ENCODE measurements around the gene CCDC158. TPM values are rescaled to one million over a fixed set of nuclear protein-coding genes. Genes with fewer than 3 reads are reported as not detected.

The CCDC158 gene
- polyA plus RNA-seq, 1 of the 3 experiments (the other 2 are of a cell fraction) = not detected

DNA sequence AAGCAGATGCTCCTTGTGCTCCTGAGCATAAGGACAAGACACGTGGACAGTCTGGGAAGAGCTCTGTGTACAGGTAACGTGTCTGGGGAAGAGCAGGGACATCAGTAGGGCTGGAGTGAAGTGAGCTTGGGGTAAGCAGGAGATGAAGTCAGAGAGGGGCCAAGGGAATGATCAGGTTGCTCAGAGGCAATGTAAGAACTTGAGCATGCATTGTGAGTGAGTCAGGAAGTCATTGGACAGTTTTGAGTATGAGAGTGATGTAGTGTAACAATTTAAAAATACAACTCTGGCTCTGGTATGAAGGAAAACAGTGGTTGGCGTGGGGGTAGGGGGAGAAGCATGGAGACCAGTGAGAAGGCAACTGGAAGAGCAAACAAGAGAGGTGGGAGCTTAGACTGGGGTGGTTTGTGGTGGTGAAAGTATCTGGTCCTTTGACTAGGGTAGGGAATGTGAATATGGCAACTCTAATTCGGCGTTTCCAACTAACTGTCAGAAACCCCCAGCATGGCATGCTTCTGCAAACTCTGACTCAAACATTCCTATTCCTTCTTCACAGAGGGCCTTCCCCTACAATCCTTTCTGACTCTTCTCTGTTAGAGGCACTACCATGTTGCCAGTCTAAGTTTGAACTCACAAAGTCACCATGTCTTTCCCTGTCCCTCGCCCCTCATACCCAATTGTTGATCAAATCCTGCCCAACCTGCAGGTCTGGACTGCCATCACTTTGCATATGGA is 57.2 kb downstream of the CCDC158 start (continued):
- TF ChIP-seq, protein P1, sequence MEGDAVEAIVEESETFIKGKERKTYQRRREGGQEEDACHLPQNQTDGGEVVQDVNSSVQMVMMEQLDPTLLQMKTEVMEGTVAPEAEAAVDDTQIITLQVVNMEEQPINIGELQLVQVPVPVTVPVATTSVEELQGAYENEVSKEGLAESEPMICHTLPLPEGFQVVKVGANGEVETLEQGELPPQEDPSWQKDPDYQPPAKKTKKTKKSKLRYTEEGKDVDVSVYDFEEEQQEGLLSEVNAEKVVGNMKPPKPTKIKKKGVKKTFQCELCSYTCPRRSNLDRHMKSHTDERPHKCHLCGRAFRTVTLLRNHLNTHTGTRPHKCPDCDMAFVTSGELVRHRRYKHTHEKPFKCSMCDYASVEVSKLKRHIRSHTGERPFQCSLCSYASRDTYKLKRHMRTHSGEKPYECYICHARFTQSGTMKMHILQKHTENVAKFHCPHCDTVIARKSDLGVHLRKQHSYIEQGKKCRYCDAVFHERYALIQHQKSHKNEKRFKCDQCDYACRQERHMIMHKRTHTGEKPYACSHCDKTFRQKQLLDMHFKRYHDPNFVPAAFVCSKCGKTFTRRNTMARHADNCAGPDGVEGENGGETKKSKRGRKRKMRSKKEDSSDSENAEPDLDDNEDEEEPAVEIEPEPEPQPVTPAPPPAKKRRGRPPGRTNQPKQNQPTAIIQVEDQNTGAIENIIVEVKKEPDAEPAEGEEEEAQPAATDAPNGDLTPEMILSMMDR (IDR thresholded peaks at IDR 0.05) = no peak
- no peak for TF ChIP-seq FOXM1 (IDR thresholded peaks at IDR 0.05; ENCODE audit: low read depth)
- no peak for TF ChIP-seq RAD21 (IDR thresholded peaks at IDR 0.05; ENCODE audit: low read length)

DNA sequence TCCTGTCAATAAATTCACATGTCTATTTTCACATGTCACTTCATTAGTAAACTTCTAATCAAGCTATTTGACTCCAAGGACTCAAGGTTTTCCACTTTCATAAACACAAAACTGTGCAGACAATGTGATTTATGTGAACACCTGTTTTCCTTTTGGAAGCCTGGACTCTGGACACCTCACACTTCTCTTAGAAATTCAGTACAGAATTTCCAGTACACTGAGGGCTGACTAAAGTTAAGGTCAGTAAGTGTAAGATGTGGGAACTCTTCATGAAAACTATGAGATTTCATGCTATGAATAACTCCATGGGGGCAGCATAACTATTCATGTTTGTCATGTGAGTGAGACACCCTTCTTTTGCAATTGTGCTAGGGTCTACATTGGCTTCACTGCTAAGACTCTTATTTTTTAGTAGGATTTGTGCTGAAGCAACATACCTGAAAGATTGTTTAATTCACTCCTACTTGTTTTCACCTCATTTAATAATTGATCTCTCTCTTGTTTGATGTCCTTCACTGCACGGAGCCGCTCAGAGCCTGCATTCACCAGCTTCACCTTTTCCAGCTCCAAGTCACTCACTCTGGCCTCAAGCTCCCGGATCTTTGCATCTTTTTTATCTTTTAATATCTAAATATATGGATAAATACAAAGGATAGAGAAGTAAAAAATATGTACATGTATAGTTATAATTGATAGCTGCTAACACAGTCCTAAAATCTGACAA is 59.1 kb downstream of the CCDC158 start:
- H3K9ac ChIP-seq = no peak overlapping the region
- H3K79me2 ChIP-seq (ENCODE audit: insufficient read depth) = no peaks in the 10 kb centered on the region
- peaks cover 0 to 11% of the 10 kb centered on the region in 2 experiments; a peak in 1 of 4 replicates for H3K4me1 ChIP-seq (ENCODE audit: control insufficient read depth in 1 of 2, insufficient read depth in 2 of 2, low read depth in 1 of 2, low read length in 1 of 2)
- H3K27me3 ChIP-seq (ENCODE audit: insufficient read depth) = no peaks in the 10 kb centered on the region
- H3K9me2 ChIP-seq = no peaks in the 10 kb centered on the region
- H4K20me1 ChIP-seq (ENCODE audit: insufficient read depth) = no peaks in the 10 kb centered on the region
- no peak overlapping the region for H3K4me2 ChIP-seq
- H3K4me3 ChIP-seq (ENCODE audit: low read depth in 2 of 2, low read length in 1 of 2) = no peak overlapping the region
- TF ChIP-seq YY1 (IDR thresholded peaks at IDR 0.05; ENCODE audit: low read depth) (no peak), GATA2 (CRISPR knock-in tag; IDR thresholded peaks at IDR 0.05) (no peak), RCOR1 (IDR thresholded peaks at IDR 0.05; ENCODE audit: low read length) (no peak), FOXM1 (IDR thresholded peaks at IDR 0.05; ENCODE audit: low read depth) (no peak), RAD21 (IDR thresholded peaks at IDR 0.05; ENCODE audit: low read length) (no peak), MEF2A (IDR thresholded peaks at IDR 0.05; ENCODE audit: borderline replicate concordance, low read depth) (no peak), ELF1 (IDR thresholded peaks at IDR 0.05) (no peak), TCF12 (IDR thresholded peaks at IDR 0.05) (no peak), MXI1 (IDR thresholded peaks at IDR 0.05; ENCODE audit: low read depth, low read length) (no peak), EP300 (IDR thresholded peaks at IDR 0.05; ENCODE audit: borderline replicate concordance in 1 of 2, low read depth in 1 of 2, low read length in 1 of 2) (no peak), FOXJ3 (CRISPR knock-in tag; IDR thresholded peaks at IDR 0.05) (no peak), TEAD4 (IDR thresholded peaks at IDR 0.05; ENCODE audit: borderline replicate concordance, insufficient read depth) (no peak), SIN3A (IDR thresholded peaks at IDR 0.05; ENCODE audit: borderline replicate concordance, low read depth, low read length) (no peak)
- TF ChIP-seq, protein P2, sequence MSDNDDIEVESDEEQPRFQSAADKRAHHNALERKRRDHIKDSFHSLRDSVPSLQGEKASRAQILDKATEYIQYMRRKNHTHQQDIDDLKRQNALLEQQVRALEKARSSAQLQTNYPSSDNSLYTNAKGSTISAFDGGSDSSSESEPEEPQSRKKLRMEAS (IDR thresholded peaks at IDR 0.05; ENCODE audit: low read depth) = no peak
- TF ChIP-seq, protein P3, sequence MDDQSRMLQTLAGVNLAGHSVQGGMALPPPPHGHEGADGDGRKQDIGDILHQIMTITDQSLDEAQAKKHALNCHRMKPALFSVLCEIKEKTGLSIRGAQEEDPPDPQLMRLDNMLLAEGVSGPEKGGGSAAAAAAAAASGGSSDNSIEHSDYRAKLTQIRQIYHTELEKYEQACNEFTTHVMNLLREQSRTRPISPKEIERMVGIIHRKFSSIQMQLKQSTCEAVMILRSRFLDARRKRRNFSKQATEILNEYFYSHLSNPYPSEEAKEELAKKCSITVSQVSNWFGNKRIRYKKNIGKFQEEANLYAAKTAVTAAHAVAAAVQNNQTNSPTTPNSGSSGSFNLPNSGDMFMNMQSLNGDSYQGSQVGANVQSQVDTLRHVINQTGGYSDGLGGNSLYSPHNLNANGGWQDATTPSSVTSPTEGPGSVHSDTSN (IDR thresholded peaks at IDR 0.05) = no peak
- TF ChIP-seq, protein P4, sequence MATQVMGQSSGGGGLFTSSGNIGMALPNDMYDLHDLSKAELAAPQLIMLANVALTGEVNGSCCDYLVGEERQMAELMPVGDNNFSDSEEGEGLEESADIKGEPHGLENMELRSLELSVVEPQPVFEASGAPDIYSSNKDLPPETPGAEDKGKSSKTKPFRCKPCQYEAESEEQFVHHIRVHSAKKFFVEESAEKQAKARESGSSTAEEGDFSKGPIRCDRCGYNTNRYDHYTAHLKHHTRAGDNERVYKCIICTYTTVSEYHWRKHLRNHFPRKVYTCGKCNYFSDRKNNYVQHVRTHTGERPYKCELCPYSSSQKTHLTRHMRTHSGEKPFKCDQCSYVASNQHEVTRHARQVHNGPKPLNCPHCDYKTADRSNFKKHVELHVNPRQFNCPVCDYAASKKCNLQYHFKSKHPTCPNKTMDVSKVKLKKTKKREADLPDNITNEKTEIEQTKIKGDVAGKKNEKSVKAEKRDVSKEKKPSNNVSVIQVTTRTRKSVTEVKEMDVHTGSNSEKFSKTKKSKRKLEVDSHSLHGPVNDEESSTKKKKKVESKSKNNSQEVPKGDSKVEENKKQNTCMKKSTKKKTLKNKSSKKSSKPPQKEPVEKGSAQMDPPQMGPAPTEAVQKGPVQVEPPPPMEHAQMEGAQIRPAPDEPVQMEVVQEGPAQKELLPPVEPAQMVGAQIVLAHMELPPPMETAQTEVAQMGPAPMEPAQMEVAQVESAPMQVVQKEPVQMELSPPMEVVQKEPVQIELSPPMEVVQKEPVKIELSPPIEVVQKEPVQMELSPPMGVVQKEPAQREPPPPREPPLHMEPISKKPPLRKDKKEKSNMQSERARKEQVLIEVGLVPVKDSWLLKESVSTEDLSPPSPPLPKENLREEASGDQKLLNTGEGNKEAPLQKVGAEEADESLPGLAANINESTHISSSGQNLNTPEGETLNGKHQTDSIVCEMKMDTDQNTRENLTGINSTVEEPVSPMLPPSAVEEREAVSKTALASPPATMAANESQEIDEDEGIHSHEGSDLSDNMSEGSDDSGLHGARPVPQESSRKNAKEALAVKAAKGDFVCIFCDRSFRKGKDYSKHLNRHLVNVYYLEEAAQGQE (IDR thresholded peaks at IDR 0.05; ENCODE audit: low read depth, low read length) = no peak
- TF ChIP-seq, protein P5, sequence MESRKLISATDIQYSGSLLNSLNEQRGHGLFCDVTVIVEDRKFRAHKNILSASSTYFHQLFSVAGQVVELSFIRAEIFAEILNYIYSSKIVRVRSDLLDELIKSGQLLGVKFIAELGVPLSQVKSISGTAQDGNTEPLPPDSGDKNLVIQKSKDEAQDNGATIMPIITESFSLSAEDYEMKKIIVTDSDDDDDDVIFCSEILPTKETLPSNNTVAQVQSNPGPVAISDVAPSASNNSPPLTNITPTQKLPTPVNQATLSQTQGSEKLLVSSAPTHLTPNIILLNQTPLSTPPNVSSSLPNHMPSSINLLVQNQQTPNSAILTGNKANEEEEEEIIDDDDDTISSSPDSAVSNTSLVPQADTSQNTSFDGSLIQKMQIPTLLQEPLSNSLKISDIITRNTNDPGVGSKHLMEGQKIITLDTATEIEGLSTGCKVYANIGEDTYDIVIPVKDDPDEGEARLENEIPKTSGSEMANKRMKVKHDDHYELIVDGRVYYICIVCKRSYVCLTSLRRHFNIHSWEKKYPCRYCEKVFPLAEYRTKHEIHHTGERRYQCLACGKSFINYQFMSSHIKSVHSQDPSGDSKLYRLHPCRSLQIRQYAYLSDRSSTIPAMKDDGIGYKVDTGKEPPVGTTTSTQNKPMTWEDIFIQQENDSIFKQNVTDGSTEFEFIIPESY (IDR thresholded peaks at IDR 0.05; ENCODE audit: borderline replicate concordance, low read depth) = no peak
- H3K9me3 ChIP-seq = no peaks in the 10 kb centered on the region
- no peak overlapping the region for H3K27ac ChIP-seq (ENCODE audit: low read depth in 2 of 2, low read length in 1 of 2)
- no peak overlapping the region for H2AFZ ChIP-seq (ENCODE audit: low read depth)
- CTCF ChIA-PET = interaction anchor here (0.6 to 2.4 kb wide), 3 partner anchors 16 to 185 kb away, joined by 3 to 10 read pairs (median 3); no protein-coding TSS in a partner anchor
- H3F3A ChIP-seq (replicated peaks; ENCODE audit: insufficient read depth) = no peaks in the 10 kb centered on the region
- POLR2A ChIA-PET = no interaction called here
- DNase-seq = no peak
- H3K36me3 ChIP-seq (replicated peaks in 1 of 2; ENCODE audit: control insufficient read depth in 1 of 2, insufficient read depth in 2 of 2, low read length in 1 of 2) = no peaks in the 10 kb centered on the region
- WGBS (ENCODE audit: low lambda C conversion rate) = 68% methylated on average over 3 of the region's 3 CpGs
